WTC11 (cell line): ENCODE data around the gene IRAK1. TPM values are rescaled to one million over a fixed set of nuclear protein-coding genes. Genes with fewer than 3 reads are reported as not detected.
A peak's percentile ranks its signal among the peaks of the same experiment; 100 is the strongest.

ENCODE experiments used
- ATF1 ChIP-seq: sonication (generic); formaldehyde crosslinking; IDR thresholded peaks from 2 replicates; pipeline ENCODE4 v1.8.1; 2023; ENCODE audit warnings: mild to moderate bottlenecking, moderate library complexity, missing genetic modification reagents
- ETV6 ChIP-seq: sonication (generic); formaldehyde crosslinking; IDR thresholded peaks from 2 replicates; pipeline ENCODE4 v1.8.1; 2022; ENCODE audit warnings: mild to moderate bottlenecking, missing genetic modification reagents
- FOXK1 ChIP-seq: sonication (generic); formaldehyde crosslinking; IDR thresholded peaks from 2 replicates; pipeline ENCODE4 v1.8.0; 2022; ENCODE audit warnings: mild to moderate bottlenecking, moderate library complexity, missing genetic modification reagents
- GABPB1 ChIP-seq: sonication (generic); formaldehyde crosslinking; IDR thresholded peaks from 2 replicates; pipeline ENCODE4 v1.8.1; 2023; ENCODE audit warnings: mild to moderate bottlenecking, missing genetic modification reagents
- GTF2I ChIP-seq: fragments of 250-450 bp; sonication (Bioruptor Pico); conservative IDR thresholded peaks from 2 replicates; pipeline ENCODE4 v1.4.0; 2021; ENCODE audit warnings: mild to moderate bottlenecking
- NR1H2 ChIP-seq: sonication (generic); formaldehyde crosslinking; IDR thresholded peaks from 2 replicates; pipeline ENCODE4 v1.9.0; 2021; ENCODE audit warnings: mild to moderate bottlenecking, moderate library complexity, missing genetic modification reagents
- NR2C2 ChIP-seq: sonication (generic); formaldehyde crosslinking; IDR thresholded peaks from 2 replicates; pipeline ENCODE4 v1.8.0; 2022; ENCODE audit warnings: mild to moderate bottlenecking, missing genetic modification reagents
- OVOL2 ChIP-seq: fragments of 250-450 bp; sonication (Bioruptor Pico); IDR thresholded peaks from 2 replicates; pipeline ENCODE4 v1.9.0; 2021; ENCODE audit warnings: mild to moderate bottlenecking, borderline replicate concordance
- SP1 ChIP-seq: sonication (generic); formaldehyde crosslinking; conservative IDR thresholded peaks from 2 replicates; pipeline ENCODE4 v1.8.1; 2022; ENCODE audit warnings: missing genetic modification reagents
- TEAD4 ChIP-seq: sonication (generic); formaldehyde crosslinking; IDR thresholded peaks from 2 replicates; pipeline ENCODE4 v1.8.0; 2022; ENCODE audit warnings: mild to moderate bottlenecking, missing genetic modification reagents
- ZNF263 ChIP-seq: sonication (generic); formaldehyde crosslinking; IDR thresholded peaks from 2 replicates; pipeline ENCODE4 v1.8.1; 2022; ENCODE audit warnings: low read depth, mild to moderate bottlenecking, moderate library complexity, missing genetic modification reagents
- ZNF317 ChIP-seq: sonication (generic); formaldehyde crosslinking; IDR thresholded peaks from 2 replicates; pipeline ENCODE4 v1.8.1; 2023; ENCODE audit warnings: low read depth, mild to moderate bottlenecking, moderate library complexity, missing genetic modification reagents, borderline replicate concordance
- total RNA-seq: library from RNA; stranded (reverse); gene quantifications from 3 replicates; pipeline ENCODE4 v1.2.3, GENCODE V29; 2021
- TF ChIP-seq, protein P1 (sequence below): fragments of 250-450 bp; sonication (Bioruptor Pico); IDR thresholded peaks from 2 replicates; pipeline ENCODE4 v1.9.0; 2021; ENCODE audit warnings: mild to moderate bottlenecking
- TF ChIP-seq, protein P2 (sequence below): sonication (generic); formaldehyde crosslinking; IDR thresholded peaks from 2 replicates; pipeline ENCODE4 v1.8.0; 2023; ENCODE audit warnings: missing genetic modification reagents
- TF ChIP-seq, protein P3 (sequence below): fragments of 250-450 bp; sonication (Bioruptor Pico); IDR thresholded peaks from 2 replicates; pipeline ENCODE4 v1.8.0; 2021; ENCODE audit warnings: mild to moderate bottlenecking
- TF ChIP-seq, protein P4 (sequence below): sonication (generic); formaldehyde crosslinking; IDR thresholded peaks from 2 replicates; pipeline ENCODE4 v1.8.1; 2023; ENCODE audit warnings: mild to moderate bottlenecking, missing genetic modification reagents
- TF ChIP-seq, protein P5 (sequence below): fragments of 250-450 bp; sonication (Bioruptor Pico); IDR thresholded peaks from 2 replicates; pipeline ENCODE4 v2.1.2; 2022; ENCODE audit warnings: mild to moderate bottlenecking, moderate library complexity
- TF ChIP-seq, protein P6 (sequence below): sonication (generic); formaldehyde crosslinking; conservative IDR thresholded peaks from 2 replicates; pipeline ENCODE4 v1.8.1; 2023; ENCODE audit warnings: mild to moderate bottlenecking, low read depth, missing genetic modification reagents, moderate library complexity
- TF ChIP-seq, protein P7 (sequence below): sonication (generic); formaldehyde crosslinking; IDR thresholded peaks from 2 replicates; pipeline ENCODE4 v1.8.1; 2022; ENCODE audit warnings: mild to moderate bottlenecking, moderate library complexity, missing genetic modification reagents
- TF ChIP-seq, protein P8 (sequence below): fragments of 250-450 bp; sonication (Bioruptor Pico); IDR thresholded peaks from 2 replicates; pipeline ENCODE4 v1.9.0; 2021; ENCODE audit warnings: mild to moderate bottlenecking, borderline replicate concordance
- TF ChIP-seq, protein P9 (sequence below): fragments of 250-450 bp; sonication (Bioruptor Pico); IDR thresholded peaks from 2 replicates; pipeline ENCODE4 v1.9.0; 2021; ENCODE audit warnings: moderate library complexity, mild to moderate bottlenecking, inconsistent platforms, borderline replicate concordance
- TF ChIP-seq, protein P10 (sequence below): sonication (generic); formaldehyde crosslinking; conservative IDR thresholded peaks from 2 replicates; pipeline ENCODE4 v1.8.1; 2022; ENCODE audit warnings: mild to moderate bottlenecking, missing genetic modification reagents

IRAK1 gene
- total RNA-seq, 1 experiment from 2014 or later, result 32.1 TPM

DNA sequence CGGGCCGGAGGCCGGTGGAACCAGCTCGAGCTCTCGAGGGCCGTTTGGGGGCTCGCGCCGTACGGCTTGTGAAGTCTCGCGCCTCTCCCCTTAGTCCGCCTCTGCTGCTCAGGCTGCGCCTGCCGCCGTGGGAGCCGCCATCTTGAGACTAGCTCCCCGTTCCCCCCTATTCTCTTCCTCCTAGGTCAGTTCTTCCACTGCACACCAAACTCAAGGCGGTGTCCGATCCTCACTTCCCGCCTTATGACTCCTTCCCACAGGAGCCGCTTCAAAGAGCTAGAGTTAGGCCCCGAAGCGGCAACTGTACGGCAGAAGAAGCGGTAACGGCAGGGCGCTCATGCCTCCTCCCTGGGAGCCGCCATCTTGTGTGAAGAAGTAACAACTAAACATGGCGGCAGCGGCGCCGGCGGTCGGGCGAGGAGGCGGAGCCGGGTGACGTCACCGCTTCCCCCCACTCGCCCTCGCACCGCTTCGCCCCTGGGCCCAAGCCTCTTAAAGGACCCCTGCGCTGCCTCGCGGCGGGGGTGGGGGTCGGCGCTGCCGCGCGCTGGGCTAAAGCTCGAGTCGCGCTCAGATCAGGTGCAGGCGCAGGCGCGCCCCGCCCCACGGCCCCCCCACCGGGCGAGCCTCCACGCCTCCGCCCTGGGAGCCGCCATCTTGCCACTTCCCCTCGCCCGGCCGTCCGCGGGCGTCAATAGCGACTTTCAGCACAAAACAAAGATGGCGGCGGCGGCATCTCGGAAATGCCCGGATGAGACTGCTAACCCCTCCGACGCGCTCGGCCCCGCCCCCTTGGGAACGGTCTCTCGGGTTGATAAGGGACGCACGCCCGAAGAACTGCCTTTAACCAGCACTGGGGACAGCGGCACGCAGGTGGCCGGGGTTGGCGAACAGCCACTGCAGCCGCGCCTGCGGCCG, 48.0 kb downstream of the IRAK1 start, which contains the start of gene HCFC1 (continued):
- TF ChIP-seq, protein P1, sequence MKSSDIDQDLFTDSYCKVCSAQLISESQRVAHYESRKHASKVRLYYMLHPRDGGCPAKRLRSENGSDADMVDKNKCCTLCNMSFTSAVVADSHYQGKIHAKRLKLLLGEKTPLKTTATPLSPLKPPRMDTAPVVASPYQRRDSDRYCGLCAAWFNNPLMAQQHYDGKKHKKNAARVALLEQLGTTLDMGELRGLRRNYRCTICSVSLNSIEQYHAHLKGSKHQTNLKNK (CRISPR knock-in tag), result no peak
- TF ChIP-seq GABPB1 (CRISPR knock-in tag), result peak; percentile 31; the same call in 1 of the 2 replicates
- no peak for TF ChIP-seq ETV6 (CRISPR knock-in tag)
- TF ChIP-seq ZNF263 (CRISPR knock-in tag), result no peak
- TF ChIP-seq, protein P2, sequence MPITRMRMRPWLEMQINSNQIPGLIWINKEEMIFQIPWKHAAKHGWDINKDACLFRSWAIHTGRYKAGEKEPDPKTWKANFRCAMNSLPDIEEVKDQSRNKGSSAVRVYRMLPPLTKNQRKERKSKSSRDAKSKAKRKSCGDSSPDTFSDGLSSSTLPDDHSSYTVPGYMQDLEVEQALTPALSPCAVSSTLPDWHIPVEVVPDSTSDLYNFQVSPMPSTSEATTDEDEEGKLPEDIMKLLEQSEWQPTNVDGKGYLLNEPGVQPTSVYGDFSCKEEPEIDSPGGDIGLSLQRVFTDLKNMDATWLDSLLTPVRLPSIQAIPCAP (CRISPR knock-in tag), result no peak
- TF ChIP-seq, protein P3, sequence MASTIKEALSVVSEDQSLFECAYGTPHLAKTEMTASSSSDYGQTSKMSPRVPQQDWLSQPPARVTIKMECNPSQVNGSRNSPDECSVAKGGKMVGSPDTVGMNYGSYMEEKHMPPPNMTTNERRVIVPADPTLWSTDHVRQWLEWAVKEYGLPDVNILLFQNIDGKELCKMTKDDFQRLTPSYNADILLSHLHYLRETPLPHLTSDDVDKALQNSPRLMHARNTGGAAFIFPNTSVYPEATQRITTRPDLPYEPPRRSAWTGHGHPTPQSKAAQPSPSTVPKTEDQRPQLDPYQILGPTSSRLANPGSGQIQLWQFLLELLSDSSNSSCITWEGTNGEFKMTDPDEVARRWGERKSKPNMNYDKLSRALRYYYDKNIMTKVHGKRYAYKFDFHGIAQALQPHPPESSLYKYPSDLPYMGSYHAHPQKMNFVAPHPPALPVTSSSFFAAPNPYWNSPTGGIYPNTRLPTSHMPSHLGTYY, result no peak
- TF ChIP-seq, protein P4, sequence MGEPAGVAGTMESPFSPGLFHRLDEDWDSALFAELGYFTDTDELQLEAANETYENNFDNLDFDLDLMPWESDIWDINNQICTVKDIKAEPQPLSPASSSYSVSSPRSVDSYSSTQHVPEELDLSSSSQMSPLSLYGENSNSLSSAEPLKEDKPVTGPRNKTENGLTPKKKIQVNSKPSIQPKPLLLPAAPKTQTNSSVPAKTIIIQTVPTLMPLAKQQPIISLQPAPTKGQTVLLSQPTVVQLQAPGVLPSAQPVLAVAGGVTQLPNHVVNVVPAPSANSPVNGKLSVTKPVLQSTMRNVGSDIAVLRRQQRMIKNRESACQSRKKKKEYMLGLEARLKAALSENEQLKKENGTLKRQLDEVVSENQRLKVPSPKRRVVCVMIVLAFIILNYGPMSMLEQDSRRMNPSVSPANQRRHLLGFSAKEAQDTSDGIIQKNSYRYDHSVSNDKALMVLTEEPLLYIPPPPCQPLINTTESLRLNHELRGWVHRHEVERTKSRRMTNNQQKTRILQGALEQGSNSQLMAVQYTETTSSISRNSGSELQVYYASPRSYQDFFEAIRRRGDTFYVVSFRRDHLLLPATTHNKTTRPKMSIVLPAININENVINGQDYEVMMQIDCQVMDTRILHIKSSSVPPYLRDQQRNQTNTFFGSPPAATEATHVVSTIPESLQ (CRISPR knock-in tag), result no peak
- TF ChIP-seq, protein P5, sequence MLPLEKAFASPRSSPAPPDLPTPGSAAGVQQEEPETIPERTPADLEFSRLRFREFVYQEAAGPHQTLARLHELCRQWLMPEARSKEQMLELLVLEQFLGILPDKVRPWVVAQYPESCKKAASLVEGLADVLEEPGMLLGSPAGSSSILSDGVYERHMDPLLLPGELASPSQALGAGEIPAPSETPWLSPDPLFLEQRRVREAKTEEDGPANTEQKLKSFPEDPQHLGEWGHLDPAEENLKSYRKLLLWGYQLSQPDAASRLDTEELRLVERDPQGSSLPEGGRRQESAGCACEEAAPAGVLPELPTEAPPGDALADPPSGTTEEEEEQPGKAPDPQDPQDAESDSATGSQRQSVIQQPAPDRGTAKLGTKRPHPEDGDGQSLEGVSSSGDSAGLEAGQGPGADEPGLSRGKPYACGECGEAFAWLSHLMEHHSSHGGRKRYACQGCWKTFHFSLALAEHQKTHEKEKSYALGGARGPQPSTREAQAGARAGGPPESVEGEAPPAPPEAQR (CRISPR knock-in tag), result no peak
- TF ChIP-seq NR1H2 (CRISPR knock-in tag), result no peak
- no peak for TF ChIP-seq FOXK1 (CRISPR knock-in tag)
- TF ChIP-seq ZNF317 (CRISPR knock-in tag), result no peak
- TF ChIP-seq, protein P6, sequence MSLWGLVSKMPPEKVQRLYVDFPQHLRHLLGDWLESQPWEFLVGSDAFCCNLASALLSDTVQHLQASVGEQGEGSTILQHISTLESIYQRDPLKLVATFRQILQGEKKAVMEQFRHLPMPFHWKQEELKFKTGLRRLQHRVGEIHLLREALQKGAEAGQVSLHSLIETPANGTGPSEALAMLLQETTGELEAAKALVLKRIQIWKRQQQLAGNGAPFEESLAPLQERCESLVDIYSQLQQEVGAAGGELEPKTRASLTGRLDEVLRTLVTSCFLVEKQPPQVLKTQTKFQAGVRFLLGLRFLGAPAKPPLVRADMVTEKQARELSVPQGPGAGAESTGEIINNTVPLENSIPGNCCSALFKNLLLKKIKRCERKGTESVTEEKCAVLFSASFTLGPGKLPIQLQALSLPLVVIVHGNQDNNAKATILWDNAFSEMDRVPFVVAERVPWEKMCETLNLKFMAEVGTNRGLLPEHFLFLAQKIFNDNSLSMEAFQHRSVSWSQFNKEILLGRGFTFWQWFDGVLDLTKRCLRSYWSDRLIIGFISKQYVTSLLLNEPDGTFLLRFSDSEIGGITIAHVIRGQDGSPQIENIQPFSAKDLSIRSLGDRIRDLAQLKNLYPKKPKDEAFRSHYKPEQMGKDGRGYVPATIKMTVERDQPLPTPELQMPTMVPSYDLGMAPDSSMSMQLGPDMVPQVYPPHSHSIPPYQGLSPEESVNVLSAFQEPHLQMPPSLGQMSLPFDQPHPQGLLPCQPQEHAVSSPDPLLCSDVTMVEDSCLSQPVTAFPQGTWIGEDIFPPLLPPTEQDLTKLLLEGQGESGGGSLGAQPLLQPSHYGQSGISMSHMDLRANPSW (CRISPR knock-in tag), result no peak
- peak; percentile 40; the same call in 1 of the 2 replicates for TF ChIP-seq SP1
- TF ChIP-seq, protein P7, sequence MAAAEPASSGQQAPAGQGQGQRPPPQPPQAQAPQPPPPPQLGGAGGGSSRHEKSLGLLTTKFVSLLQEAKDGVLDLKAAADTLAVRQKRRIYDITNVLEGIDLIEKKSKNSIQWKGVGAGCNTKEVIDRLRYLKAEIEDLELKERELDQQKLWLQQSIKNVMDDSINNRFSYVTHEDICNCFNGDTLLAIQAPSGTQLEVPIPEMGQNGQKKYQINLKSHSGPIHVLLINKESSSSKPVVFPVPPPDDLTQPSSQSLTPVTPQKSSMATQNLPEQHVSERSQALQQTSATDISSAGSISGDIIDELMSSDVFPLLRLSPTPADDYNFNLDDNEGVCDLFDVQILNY (CRISPR knock-in tag), result peak; percentile 14; the same call in 1 of the 2 replicates
- TF ChIP-seq, protein P8, sequence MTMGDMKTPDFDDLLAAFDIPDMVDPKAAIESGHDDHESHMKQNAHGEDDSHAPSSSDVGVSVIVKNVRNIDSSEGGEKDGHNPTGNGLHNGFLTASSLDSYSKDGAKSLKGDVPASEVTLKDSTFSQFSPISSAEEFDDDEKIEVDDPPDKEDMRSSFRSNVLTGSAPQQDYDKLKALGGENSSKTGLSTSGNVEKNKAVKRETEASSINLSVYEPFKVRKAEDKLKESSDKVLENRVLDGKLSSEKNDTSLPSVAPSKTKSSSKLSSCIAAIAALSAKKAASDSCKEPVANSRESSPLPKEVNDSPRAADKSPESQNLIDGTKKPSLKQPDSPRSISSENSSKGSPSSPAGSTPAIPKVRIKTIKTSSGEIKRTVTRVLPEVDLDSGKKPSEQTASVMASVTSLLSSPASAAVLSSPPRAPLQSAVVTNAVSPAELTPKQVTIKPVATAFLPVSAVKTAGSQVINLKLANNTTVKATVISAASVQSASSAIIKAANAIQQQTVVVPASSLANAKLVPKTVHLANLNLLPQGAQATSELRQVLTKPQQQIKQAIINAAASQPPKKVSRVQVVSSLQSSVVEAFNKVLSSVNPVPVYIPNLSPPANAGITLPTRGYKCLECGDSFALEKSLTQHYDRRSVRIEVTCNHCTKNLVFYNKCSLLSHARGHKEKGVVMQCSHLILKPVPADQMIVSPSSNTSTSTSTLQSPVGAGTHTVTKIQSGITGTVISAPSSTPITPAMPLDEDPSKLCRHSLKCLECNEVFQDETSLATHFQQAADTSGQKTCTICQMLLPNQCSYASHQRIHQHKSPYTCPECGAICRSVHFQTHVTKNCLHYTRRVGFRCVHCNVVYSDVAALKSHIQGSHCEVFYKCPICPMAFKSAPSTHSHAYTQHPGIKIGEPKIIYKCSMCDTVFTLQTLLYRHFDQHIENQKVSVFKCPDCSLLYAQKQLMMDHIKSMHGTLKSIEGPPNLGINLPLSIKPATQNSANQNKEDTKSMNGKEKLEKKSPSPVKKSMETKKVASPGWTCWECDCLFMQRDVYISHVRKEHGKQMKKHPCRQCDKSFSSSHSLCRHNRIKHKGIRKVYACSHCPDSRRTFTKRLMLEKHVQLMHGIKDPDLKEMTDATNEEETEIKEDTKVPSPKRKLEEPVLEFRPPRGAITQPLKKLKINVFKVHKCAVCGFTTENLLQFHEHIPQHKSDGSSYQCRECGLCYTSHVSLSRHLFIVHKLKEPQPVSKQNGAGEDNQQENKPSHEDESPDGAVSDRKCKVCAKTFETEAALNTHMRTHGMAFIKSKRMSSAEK (CRISPR knock-in tag), result no peak
- TF ChIP-seq, protein P9, sequence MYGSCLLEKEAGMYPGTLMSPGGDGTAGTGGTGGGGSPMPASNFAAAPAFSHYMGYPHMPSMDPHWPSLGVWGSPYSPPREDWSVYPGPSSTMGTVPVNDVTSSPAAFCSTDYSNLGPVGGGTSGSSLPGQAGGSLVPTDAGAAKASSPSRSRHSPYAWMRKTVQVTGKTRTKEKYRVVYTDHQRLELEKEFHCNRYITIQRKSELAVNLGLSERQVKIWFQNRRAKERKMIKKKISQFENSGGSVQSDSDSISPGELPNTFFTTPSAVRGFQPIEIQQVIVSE (CRISPR knock-in tag), result no peak
- TF ChIP-seq NR2C2 (CRISPR knock-in tag), result no peak
- TF ChIP-seq ATF1 (CRISPR knock-in tag), result no peak
- TF ChIP-seq, protein P10, sequence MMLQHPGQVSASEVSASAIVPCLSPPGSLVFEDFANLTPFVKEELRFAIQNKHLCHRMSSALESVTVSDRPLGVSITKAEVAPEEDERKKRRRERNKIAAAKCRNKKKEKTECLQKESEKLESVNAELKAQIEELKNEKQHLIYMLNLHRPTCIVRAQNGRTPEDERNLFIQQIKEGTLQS, result no peak
- TF ChIP-seq GTF2I (CRISPR knock-in tag), result no peak
- TF ChIP-seq OVOL2 (CRISPR knock-in tag), result no peak
- TF ChIP-seq TEAD4 (CRISPR knock-in tag), result no peak
